HCT116 (cell line): ENCODE results near the gene FANK1.

Experiments
- CEBPB ChIP-seq: IDR thresholded peaks from 2 replicates; pipeline ENCODE4 v1.6.1; 2012; ENCODE audit warnings: low read depth
- EGR1 ChIP-seq: IDR thresholded peaks from 2 replicates; pipeline ENCODE4 v1.6.1; 2012; ENCODE audit warnings: low read depth
- ELF1 ChIP-seq: IDR thresholded peaks from 2 replicates; pipeline ENCODE4 v1.6.1; 2012; ENCODE audit warnings: low read depth, borderline replicate concordance
- EZH2 ChIP-seq: fragments of 200-600 bp; sonication (generic); IDR thresholded peaks from 2 replicates; pipeline ENCODE4 v1.6.1; 2017; ENCODE audit warnings: antibody characterized with exemption, mixed run types
- FOSL1 ChIP-seq: IDR thresholded peaks from 2 replicates; pipeline ENCODE4 v1.6.1; 2012; ENCODE audit warnings: low read depth
- JUND ChIP-seq: IDR thresholded peaks from 2 replicates; pipeline ENCODE4 v1.6.1; 2012
- POLR2A ChIP-seq: IDR thresholded peaks from 2 replicates; pipeline ENCODE4 v1.7.0; 2011; ENCODE audit warnings: borderline replicate concordance; ENCODE audit not compliant: insufficient read depth, insufficient read length; ENCODE audit errors: extremely low read depth
- POLR2AphosphoS5 ChIP-seq: IDR thresholded peaks from 2 replicates; pipeline ENCODE4 v1.6.1; 2011; ENCODE audit warnings: mild to moderate bottlenecking, low read depth, low read length, moderate library complexity
- SIN3A ChIP-seq: IDR thresholded peaks from 2 replicates; pipeline ENCODE4 v1.6.1; 2012; ENCODE audit warnings: low read depth
- YY1 ChIP-seq: IDR thresholded peaks from 2 replicates; pipeline ENCODE4 v1.6.1; 2011; ENCODE audit warnings: low read length, low read depth, moderate library complexity, mild to moderate bottlenecking; ENCODE audit not compliant: insufficient replicate concordance; ENCODE audit errors: extremely low read depth
- ZNF274 ChIP-seq: fragments of 200-500 bp; sonication (Bioruptor generic); IDR thresholded peaks from 2 replicates; pipeline ENCODE4 v1.6.1; 2014; ENCODE audit warnings: mild to moderate bottlenecking, low read depth, low read length, inconsistent platforms
- TF ChIP-seq, protein P1 (sequence below), 3 experiments: fragments of 200-600 bp in 1 of 3; sonication (generic) in 1 of 3; IDR thresholded peaks in 2 of 3; conservative IDR thresholded peaks in 1 of 3; 2 replicates each; pipeline ENCODE4 v1.5.1; 2012 to 2017; ENCODE audit warnings: low read depth in 2 of 3, low read length in 2 of 3, antibody characterized with exemption in 1 of 3, borderline replicate concordance in 1 of 3, control low read depth in 1 of 3, mild to moderate bottlenecking in 1 of 3, mixed read lengths in 1 of 3, mixed run types in 1 of 3, moderate library complexity in 1 of 3; ENCODE audit not compliant: insufficient read depth in 1 of 3
- TF ChIP-seq, protein P2 (sequence below): IDR thresholded peaks from 2 replicates; pipeline ENCODE4 v1.6.1; 2012
- TF ChIP-seq, protein P3 (sequence below): IDR thresholded peaks from 2 replicates; pipeline ENCODE4 v1.6.1; 2011; ENCODE audit warnings: mild to moderate bottlenecking, low read length, moderate library complexity; ENCODE audit not compliant: insufficient replicate concordance; ENCODE audit errors: extremely low read depth

DNA sequence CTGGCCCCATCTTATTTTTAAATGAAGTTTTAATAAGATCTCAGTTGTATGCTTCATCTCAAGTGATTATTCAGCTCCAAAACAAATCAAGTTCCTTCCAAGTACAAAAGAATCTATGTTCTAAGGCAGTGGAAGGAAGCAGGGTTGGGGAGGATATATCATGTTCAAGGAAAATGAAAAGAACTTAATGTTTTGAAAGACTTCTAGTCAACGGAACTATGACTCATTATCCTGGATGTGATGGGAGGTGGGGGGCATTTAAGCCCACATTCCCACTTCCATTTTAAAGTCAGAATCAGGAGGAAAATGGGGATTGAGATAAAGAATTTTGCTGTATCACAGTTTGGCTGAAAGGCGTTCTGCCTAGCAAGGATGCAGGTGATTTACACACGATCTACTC is 59.4 kb downstream of the FANK1 start:
- TF ChIP-seq EGR1 (no peak), ZNF274 (no peak), FOSL1 (no peak), EZH2 (no peak), CEBPB (no peak), POLR2A (no peak), ELF1 (no peak), POLR2AphosphoS5 (no peak), YY1 (no peak), JUND (no peak), SIN3A (no peak)
- TF ChIP-seq, protein P1, sequence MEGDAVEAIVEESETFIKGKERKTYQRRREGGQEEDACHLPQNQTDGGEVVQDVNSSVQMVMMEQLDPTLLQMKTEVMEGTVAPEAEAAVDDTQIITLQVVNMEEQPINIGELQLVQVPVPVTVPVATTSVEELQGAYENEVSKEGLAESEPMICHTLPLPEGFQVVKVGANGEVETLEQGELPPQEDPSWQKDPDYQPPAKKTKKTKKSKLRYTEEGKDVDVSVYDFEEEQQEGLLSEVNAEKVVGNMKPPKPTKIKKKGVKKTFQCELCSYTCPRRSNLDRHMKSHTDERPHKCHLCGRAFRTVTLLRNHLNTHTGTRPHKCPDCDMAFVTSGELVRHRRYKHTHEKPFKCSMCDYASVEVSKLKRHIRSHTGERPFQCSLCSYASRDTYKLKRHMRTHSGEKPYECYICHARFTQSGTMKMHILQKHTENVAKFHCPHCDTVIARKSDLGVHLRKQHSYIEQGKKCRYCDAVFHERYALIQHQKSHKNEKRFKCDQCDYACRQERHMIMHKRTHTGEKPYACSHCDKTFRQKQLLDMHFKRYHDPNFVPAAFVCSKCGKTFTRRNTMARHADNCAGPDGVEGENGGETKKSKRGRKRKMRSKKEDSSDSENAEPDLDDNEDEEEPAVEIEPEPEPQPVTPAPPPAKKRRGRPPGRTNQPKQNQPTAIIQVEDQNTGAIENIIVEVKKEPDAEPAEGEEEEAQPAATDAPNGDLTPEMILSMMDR (IDR thresholded peaks at IDR 0.05 in 2 of 3, conservative IDR thresholded peaks at IDR 0.05 in 1 of 3; ENCODE audit: borderline replicate concordance in 1 of 3, insufficient read depth in 1 of 3, low read depth in 2 of 3, low read length in 2 of 3), result no peak
- TF ChIP-seq, protein P2, sequence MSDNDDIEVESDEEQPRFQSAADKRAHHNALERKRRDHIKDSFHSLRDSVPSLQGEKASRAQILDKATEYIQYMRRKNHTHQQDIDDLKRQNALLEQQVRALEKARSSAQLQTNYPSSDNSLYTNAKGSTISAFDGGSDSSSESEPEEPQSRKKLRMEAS, result no peak
- TF ChIP-seq, protein P3, sequence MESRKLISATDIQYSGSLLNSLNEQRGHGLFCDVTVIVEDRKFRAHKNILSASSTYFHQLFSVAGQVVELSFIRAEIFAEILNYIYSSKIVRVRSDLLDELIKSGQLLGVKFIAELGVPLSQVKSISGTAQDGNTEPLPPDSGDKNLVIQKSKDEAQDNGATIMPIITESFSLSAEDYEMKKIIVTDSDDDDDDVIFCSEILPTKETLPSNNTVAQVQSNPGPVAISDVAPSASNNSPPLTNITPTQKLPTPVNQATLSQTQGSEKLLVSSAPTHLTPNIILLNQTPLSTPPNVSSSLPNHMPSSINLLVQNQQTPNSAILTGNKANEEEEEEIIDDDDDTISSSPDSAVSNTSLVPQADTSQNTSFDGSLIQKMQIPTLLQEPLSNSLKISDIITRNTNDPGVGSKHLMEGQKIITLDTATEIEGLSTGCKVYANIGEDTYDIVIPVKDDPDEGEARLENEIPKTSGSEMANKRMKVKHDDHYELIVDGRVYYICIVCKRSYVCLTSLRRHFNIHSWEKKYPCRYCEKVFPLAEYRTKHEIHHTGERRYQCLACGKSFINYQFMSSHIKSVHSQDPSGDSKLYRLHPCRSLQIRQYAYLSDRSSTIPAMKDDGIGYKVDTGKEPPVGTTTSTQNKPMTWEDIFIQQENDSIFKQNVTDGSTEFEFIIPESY, result no peak
